PC-3 (cell line): ENCODE results near the gene CNOT11. TPM values are rescaled to one million over a fixed set of nuclear protein-coding genes. Genes with fewer than 3 reads are reported as not detected.
"Not testable (repeated sequence)": the region's sequence is repeated elsewhere in the genome, so short reads cannot be mapped to it uniquely, and the experiment has no call there.

ENCODE experiments used
- ATAC-seq: fragments of 200-7000 bp; cut with Tn5 transposase; 2 replicates; pipeline ENCODE4 v1.9.1; 2020; ENCODE audit warnings: mild to moderate bottlenecking, moderate library complexity
- BruUV-seq: library from RNA; stranded (reverse); fragments of 400-500 nt; replicated peaks from 2 replicates; lab custom pipeline; 2021; lab: Mats Ljungman, UMichigan
- CTCF ChIA-PET: fragments of 300-600 bp; sonication (Branson Sonifier 250); formaldehyde crosslinking; loops from one replicate; lab custom pipeline; 2022; ENCODE audit warnings: antibody characterized with exemption; lab: Charles Lee
- POLR2A ChIA-PET: fragments of 300-600 bp; sonication (Branson Sonifier 250); formaldehyde crosslinking; loops from one replicate; lab custom pipeline; 2022; ENCODE audit warnings: antibody characterized with exemption; ENCODE audit not compliant: unreplicated experiment; lab: Charles Lee
- DNase-seq: peaks from one replicate; pipeline ENCODE4 v3.0.0-alpha.2; 2015
- H2AFZ ChIP-seq: fragments of 300-600 bp; sonication (generic); 2 replicates; pipeline ENCODE4 v1.6.0; 2016; ENCODE audit warnings: antibody characterized with exemption, low read length
- H3F3A ChIP-seq: fragments of 300-600 bp; sonication (generic); one replicate; pipeline ENCODE4 v1.6.0; 2017; ENCODE audit warnings: antibody characterized with exemption, low read length, control low read depth, mild to moderate bottlenecking; ENCODE audit not compliant: unreplicated experiment
- H3K27ac ChIP-seq: fragments of 300-600 bp; sonication (generic); 2 replicates; pipeline ENCODE4 v1.5.1; 2016; ENCODE audit warnings: mild to moderate bottlenecking, low read length
- H3K27me3 ChIP-seq: fragments of 300-600 bp; sonication (generic); 2 replicates; pipeline ENCODE4 v1.6.1; 2016; ENCODE audit warnings: low read length, mixed read lengths
- H3K36me3 ChIP-seq: fragments of 300-600 bp; sonication (generic); 2 replicates; pipeline ENCODE4 v1.6.1; 2016; ENCODE audit warnings: low read depth, mixed run types, low read length, mixed read lengths
- H3K4me1 ChIP-seq: fragments of 300-600 bp; sonication (generic); 2 replicates; pipeline ENCODE4 v1.5.1; 2016; ENCODE audit warnings: low read length; ENCODE audit not compliant: insufficient read depth
- H3K4me2 ChIP-seq: fragments of 300-600 bp; sonication (generic); 2 replicates; pipeline ENCODE4 v1.6.0; 2016; ENCODE audit warnings: low read length
- H3K4me3 ChIP-seq: fragments of 300-600 bp; sonication (generic); 2 replicates; pipeline ENCODE4 v1.5.1; 2016; ENCODE audit warnings: mild to moderate bottlenecking, low read length, mixed read lengths
- H3K79me2 ChIP-seq: fragments of 300-600 bp; sonication (generic); 2 replicates; pipeline ENCODE4 v1.6.1; 2017; ENCODE audit warnings: low read length, mixed read lengths
- H3K9ac ChIP-seq: fragments of 300-600 bp; sonication (generic); 2 replicates; pipeline ENCODE4 v1.6.0; 2016; ENCODE audit warnings: mild to moderate bottlenecking, low read length
- H3K9me2 ChIP-seq: fragments of 300-600 bp; sonication (generic); replicated peaks from 2 replicates; pipeline ENCODE4 v1.6.1; 2016; ENCODE audit warnings: mixed run types, low read length, mixed read lengths
- H3K9me3 ChIP-seq: fragments of 300-600 bp; sonication (generic); 2 replicates; pipeline ENCODE4 v1.6.1; 2016; ENCODE audit warnings: low read length, mixed read lengths
- H4K20me1 ChIP-seq: fragments of 300-600 bp; sonication (generic); 2 replicates; pipeline ENCODE4 v1.6.1; 2016; ENCODE audit warnings: low read length, mixed read lengths
- EZH2 ChIP-seq: fragments of 300-600 bp; sonication (generic); IDR thresholded peaks from one replicate; pipeline ENCODE4 v1.6.1; 2017; ENCODE audit warnings: antibody characterized with exemption, mild to moderate bottlenecking, low read length; ENCODE audit not compliant: unreplicated experiment
- EZH2phosphoT487 ChIP-seq: fragments of 300-600 bp; sonication (generic); IDR thresholded peaks from 2 replicates; pipeline ENCODE4 v1.6.1; 2018; ENCODE audit warnings: mild to moderate bottlenecking, antibody characterized with exemption, low read length, borderline replicate concordance
- intact Hi-C: fragments of 100-400 bp; cut with micrococcal nuclease; formaldehyde crosslinking; loops from 2 replicates; pipeline ENCODE4 v1.9.0; 2023
- total RNA-seq: library from RNA; depleted of rRNA; stranded (reverse); fragments of >200 nt; gene quantifications from 2 replicates; pipeline ENCODE4 v1.2.3, GENCODE V29; 2014
- TF ChIP-seq, protein P1 (sequence below): fragments of 300-600 bp; sonication (generic); conservative IDR thresholded peaks from 2 replicates; pipeline ENCODE4 v1.5.1; 2017; ENCODE audit warnings: antibody characterized with exemption, low read depth, mild to moderate bottlenecking, low read length

CNOT11 gene
- total RNA-seq, 1 experiment from 2014 or later, result 48.5 TPM

DNA sequence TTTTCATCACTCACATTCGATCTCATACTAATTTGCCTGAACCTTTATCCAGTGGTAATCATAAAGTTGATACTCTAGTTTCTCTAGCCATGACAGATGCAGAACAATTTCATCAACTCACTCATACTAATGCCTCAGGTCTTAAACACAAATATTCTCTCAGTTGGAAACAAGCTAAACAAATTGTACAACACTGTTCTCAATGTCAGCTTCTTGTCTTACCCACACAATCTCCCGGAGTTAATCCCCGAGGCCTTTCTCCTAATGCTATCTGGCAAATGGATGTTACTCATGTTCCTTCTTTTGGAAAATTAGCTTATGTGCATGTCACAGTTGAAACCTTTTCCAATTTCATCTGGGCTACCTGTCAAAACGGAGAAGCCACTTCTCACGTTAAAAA lies 11.5 kb upstream of the CNOT11 start:
- no peaks in the 10 kb centered on the region for H3K27me3 ChIP-seq
- no peaks in the 10 kb centered on the region for H3K9me2 ChIP-seq
- H3F3A ChIP-seq, result no peaks in the 10 kb centered on the region
- BruUV-seq, result no TSS peak
- no peak overlapping the region for H2AFZ ChIP-seq
- H3K36me3 ChIP-seq, result no peaks in the 10 kb centered on the region
- no peaks in the 10 kb centered on the region for H3K79me2 ChIP-seq
- H3K4me2 ChIP-seq, result peak overlapping the region; percentile 81; the same call in 1 of the 2 replicates
- ATAC-seq (no peak), DNase-seq (no peak)
- intact Hi-C loops, result no loop called here
- H3K4me1 ChIP-seq, result peaks cover 30% of the 10 kb centered on the region
- ChIA-PET POLR2A (no interaction called here), CTCF (interaction anchor here (0.6 kb wide), 1 partner anchor 38 kb away, joined by 3 read pairs; no protein-coding TSS in a partner anchor)
- no peak overlapping the region for H3K27ac ChIP-seq
- no peaks in the 10 kb centered on the region for H3K9me3 ChIP-seq
- no peak overlapping the region for H3K9ac ChIP-seq
- no peak overlapping the region for H3K4me3 ChIP-seq
- H4K20me1 ChIP-seq, result no peaks in the 10 kb centered on the region
- TF ChIP-seq, protein P1, sequence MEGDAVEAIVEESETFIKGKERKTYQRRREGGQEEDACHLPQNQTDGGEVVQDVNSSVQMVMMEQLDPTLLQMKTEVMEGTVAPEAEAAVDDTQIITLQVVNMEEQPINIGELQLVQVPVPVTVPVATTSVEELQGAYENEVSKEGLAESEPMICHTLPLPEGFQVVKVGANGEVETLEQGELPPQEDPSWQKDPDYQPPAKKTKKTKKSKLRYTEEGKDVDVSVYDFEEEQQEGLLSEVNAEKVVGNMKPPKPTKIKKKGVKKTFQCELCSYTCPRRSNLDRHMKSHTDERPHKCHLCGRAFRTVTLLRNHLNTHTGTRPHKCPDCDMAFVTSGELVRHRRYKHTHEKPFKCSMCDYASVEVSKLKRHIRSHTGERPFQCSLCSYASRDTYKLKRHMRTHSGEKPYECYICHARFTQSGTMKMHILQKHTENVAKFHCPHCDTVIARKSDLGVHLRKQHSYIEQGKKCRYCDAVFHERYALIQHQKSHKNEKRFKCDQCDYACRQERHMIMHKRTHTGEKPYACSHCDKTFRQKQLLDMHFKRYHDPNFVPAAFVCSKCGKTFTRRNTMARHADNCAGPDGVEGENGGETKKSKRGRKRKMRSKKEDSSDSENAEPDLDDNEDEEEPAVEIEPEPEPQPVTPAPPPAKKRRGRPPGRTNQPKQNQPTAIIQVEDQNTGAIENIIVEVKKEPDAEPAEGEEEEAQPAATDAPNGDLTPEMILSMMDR, result no peak
- no peak for TF ChIP-seq EZH2
- no peak for TF ChIP-seq EZH2phosphoT487

DNA sequence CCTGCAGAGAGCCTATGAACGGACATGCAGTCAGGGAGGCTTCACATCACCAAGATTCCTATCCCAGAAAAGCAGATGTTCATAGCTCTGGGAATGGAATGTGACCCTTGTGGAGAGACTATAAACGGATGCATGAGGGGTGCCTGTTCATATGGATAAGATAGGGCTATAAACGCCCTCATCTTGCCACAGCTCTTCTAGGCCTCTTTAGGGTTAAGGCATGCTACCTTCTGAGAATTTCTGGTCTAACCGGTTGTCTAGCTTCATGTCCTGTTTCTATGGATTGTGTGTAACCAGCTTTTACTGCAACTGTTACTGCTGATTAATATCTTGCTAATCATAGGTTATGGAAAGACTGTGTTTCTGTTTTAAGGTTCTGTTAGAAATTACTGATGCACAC lies 8.3 kb upstream of the CNOT11 start:
- BruUV-seq, H3F3A ChIP-seq, CTCF ChIA-PET, H3K9ac ChIP-seq, H3K9me3 ChIP-seq, H4K20me1 ChIP-seq, H3K4me3 ChIP-seq, H3K36me3 ChIP-seq, H3K9me2 ChIP-seq, ATAC-seq, POLR2A ChIA-PET, H3K79me2 ChIP-seq, H3K27me3 ChIP-seq, H2AFZ ChIP-seq, intact Hi-C loops, H3K4me2 ChIP-seq, H3K27ac ChIP-seq: not testable (repeated sequence)
- H3K4me1 ChIP-seq, result peaks cover 20% of the 10 kb centered on the region
- peak; percentile 60 for DNase-seq

- H3K27me3 ChIP-seq, H3K79me2 ChIP-seq, H3K36me3 ChIP-seq, H3K9me3 ChIP-seq, DNase-seq, BruUV-seq, intact Hi-C loops, H3F3A ChIP-seq, H2AFZ ChIP-seq, POLR2A ChIA-PET, H3K9me2 ChIP-seq, H4K20me1 ChIP-seq, H3K9ac ChIP-seq, ATAC-seq, H3K4me3 ChIP-seq, H3K27ac ChIP-seq, CTCF ChIA-PET: not testable (repeated sequence)
- H3K4me1 ChIP-seq, result peaks cover 15% of the 10 kb centered on the region
- peak overlapping the region; percentile 39; the same call in 1 of the 2 replicates for H3K4me2 ChIP-seq
Observed at GRCh38 chr2:101244899-101245298, 7.8 kb upstream of the CNOT11 start.

- H3K4me3 ChIP-seq, H3K9ac ChIP-seq, intact Hi-C loops, CTCF ChIA-PET, H3K4me2 ChIP-seq, POLR2A ChIA-PET, H3K79me2 ChIP-seq, DNase-seq, H3K36me3 ChIP-seq, H2AFZ ChIP-seq, H3K27me3 ChIP-seq, H3K9me3 ChIP-seq, H3K9me2 ChIP-seq, H4K20me1 ChIP-seq, BruUV-seq, H3K4me1 ChIP-seq, ATAC-seq, H3F3A ChIP-seq, H3K27ac ChIP-seq: not testable (repeated sequence)
Observed at GRCh38 chr2:101245468-101245867, 7.2 kb upstream of the CNOT11 start.

- POLR2A ChIA-PET, DNase-seq, H3K4me2 ChIP-seq, BruUV-seq, H3K27me3 ChIP-seq, intact Hi-C loops, H3K36me3 ChIP-seq, CTCF ChIA-PET, H2AFZ ChIP-seq, H3K9me2 ChIP-seq, H3K27ac ChIP-seq, H3K4me3 ChIP-seq, H3K9me3 ChIP-seq, ATAC-seq, H3K9ac ChIP-seq, H3F3A ChIP-seq, H4K20me1 ChIP-seq: not testable (repeated sequence)
- Histone ChIP-seq H3K79me2 (peaks cover 10% of the 10 kb centered on the region), H3K4me1 (peaks cover 11% of the 10 kb centered on the region)
Observed at GRCh38 chr2:101248756-101249155, 3.9 kb upstream of the CNOT11 start.
